GM12801 (cell line): ENCODE measurements around the gene ZDHHC24.

ENCODE experiments used
- CTCF ChIP-seq: IDR thresholded peaks from one replicate; pipeline ENCODE4 v1.5.1; 2011; ENCODE audit warnings: control low read depth; ENCODE audit not compliant: insufficient read length; ENCODE audit errors: extremely low read depth

ZDHHC24 gene

GRCh38 chr11:66477263-66478201, 68.3 kb downstream of the ZDHHC24 start:
- TF ChIP-seq CTCF: no peak

GRCh38 chr11:66476841-66477251, 69.0 kb downstream of the ZDHHC24 start:
- no peak for TF ChIP-seq CTCF

- no peak for TF ChIP-seq CTCF
These were observed 69.5 kb downstream of the ZDHHC24 start for GRCh38 chr11:66476173-66476840.

GRCh38 chr11:66475349-66476172, 70.3 kb downstream of the ZDHHC24 start:
- TF ChIP-seq CTCF: no peak

- TF ChIP-seq CTCF: no peak
These were observed 72.0 kb downstream of the ZDHHC24 start for GRCh38 chr11:66473608-66474515.

- TF ChIP-seq CTCF: no peak
These were observed 72.7 kb downstream of the ZDHHC24 start for GRCh38 chr11:66473167-66473566.
